Prostate gland (tissue), 1 donor: Measurements from ENCODE around the gene ATXN1.

Experiments used
- POLR2A ChIP-seq: fragments of 450-650 bp; IDR thresholded peaks from one replicate; pipeline ENCODE4 v1.6.1; 2016; ENCODE audit warnings: antibody characterized with exemption, mild to moderate bottlenecking
- POLR2AphosphoS5 ChIP-seq: sonication (generic); formaldehyde crosslinking; IDR thresholded peaks from one replicate; pipeline ENCODE4 v1.6.1; 2017; ENCODE audit warnings: antibody characterized with exemption

- TF ChIP-seq POLR2A = no peak
- no peak for TF ChIP-seq POLR2AphosphoS5
Observed at GRCh38 chr6:16327777-16328325, 433.4 kb downstream of the ATXN1 start.
